HCT116 (cell line): ENCODE measurements around the gene ZNF322. TPM values are rescaled to one million over a fixed set of nuclear protein-coding genes. Genes with fewer than 3 reads are reported as not detected.

Source experiments
- ATAC-seq: fragments of 200-7000 bp; cut with Tn5 transposase; 2 replicates; pipeline ENCODE4 v1.9.1; 2020; ENCODE audit warnings: mild to moderate bottlenecking, moderate library complexity
- BruUV-seq: library from RNA; stranded (reverse); fragments of 400-500 nt; replicated peaks from 2 replicates; lab custom pipeline; 2021; lab: Mats Ljungman, UMichigan
- CTCF ChIA-PET: fragments of 300-600 bp; sonication (Branson Sonifier 250); formaldehyde crosslinking; loops from one replicate; lab custom pipeline; 2021; ENCODE audit warnings: antibody characterized with exemption; lab: Charles Lee
- POLR2A ChIA-PET: fragments of 300-600, 350-600 bp; sonication (Branson Sonifier 250); formaldehyde crosslinking; loops from one replicate; lab custom pipeline; 2021; ENCODE audit warnings: antibody characterized with exemption; lab: Charles Lee
- RAD21 ChIA-PET, 2 experiments: fragments of 300-600 bp; sonication (Branson Sonifier 250); formaldehyde crosslinking; loops; one replicate each; lab custom pipeline; 2023; ENCODE audit warnings: low total read pairs in 2 of 2; ENCODE audit not compliant: uncharacterized antibody in 2 of 2, unreplicated experiment in 2 of 2, low non-redundant PET in 1 of 2; lab: Charles Lee
- DNase-seq: peaks from one replicate; pipeline ENCODE4 v3.0.0-alpha.2; 2010; ENCODE audit warnings: low read depth, low spot score
- H2AFZ ChIP-seq: fragments of 200-600 bp; shearing (Covaris generic), sonication (generic); 2 replicates; pipeline ENCODE4 v1.6.1; 2017; ENCODE audit warnings: low read depth, mixed run types, mixed read lengths, antibody characterized with exemption, low read length; ENCODE audit not compliant: poor library complexity, severe bottlenecking
- H3K27ac ChIP-seq: 2 replicates; pipeline ENCODE4 v1.5.1; 2012; ENCODE audit warnings: low read depth, low read length
- H3K27me3 ChIP-seq: fragments of 200-600 bp; sonication (generic); 2 replicates; pipeline ENCODE4 v1.6.1; 2016; ENCODE audit warnings: mixed run types, low read length, mixed read lengths; ENCODE audit not compliant: insufficient read depth
- H3K36me3 ChIP-seq, 2 experiments: fragments of 200-500 bp in 1 of 2; fragments of 200-600 bp in 1 of 2; sonication (Bioruptor generic) in 1 of 2; sonication (generic) in 1 of 2; 2 replicates each; pipeline versions ENCODE4 v1.5.1 to v1.6.1; 2014 to 2016; ENCODE audit warnings: low read length in 2 of 2, inconsistent platforms in 1 of 2, mixed read lengths in 1 of 2, mixed run types in 1 of 2; ENCODE audit not compliant: insufficient read depth in 2 of 2, control insufficient read depth in 1 of 2
- H3K4me1 ChIP-seq, 2 experiments: fragments of 200-600 bp in 1 of 2; sonication (generic) in 1 of 2; 2 replicates each; pipeline versions ENCODE4 v1.5.1 to v1.6.1; 2012 to 2017; ENCODE audit warnings: low read length in 2 of 2, inconsistent platforms in 1 of 2, mild to moderate bottlenecking in 1 of 2, mixed read lengths in 1 of 2, mixed run types in 1 of 2, moderate library complexity in 1 of 2; ENCODE audit not compliant: insufficient read depth in 2 of 2, control insufficient read depth in 1 of 2
- H3K4me2 ChIP-seq: fragments of 200-600 bp; sonication (generic); 2 replicates; pipeline ENCODE4 v1.6.1; 2017; ENCODE audit warnings: mixed run types, low read length, mixed read lengths
- H3K4me3 ChIP-seq, 2 experiments: fragments of 200-600 bp in 1 of 2; sonication (generic) in 1 of 2; replicated peaks in 1 of 2; 2 replicates each; pipeline ENCODE4 v1.5.1; 2011 to 2016; ENCODE audit warnings: low read length in 2 of 2, control low read depth in 1 of 2, low read depth in 1 of 2, mild to moderate bottlenecking in 1 of 2, mixed read lengths in 1 of 2, mixed run types in 1 of 2
- H3K79me2 ChIP-seq: fragments of 200-600 bp; sonication (generic); 2 replicates; pipeline ENCODE4 v1.6.1; 2017; ENCODE audit warnings: mild to moderate bottlenecking, mixed run types, low read length, moderate library complexity, mixed read lengths; ENCODE audit not compliant: insufficient read depth
- H3K9ac ChIP-seq: fragments of 200-600 bp; sonication (generic); 2 replicates; pipeline ENCODE4 v1.6.1; 2016; ENCODE audit warnings: low read length, mixed read lengths
- H3K9me2 ChIP-seq: fragments of 200-600 bp; sonication (generic), shearing (Covaris generic); 2 replicates; pipeline ENCODE4 v1.6.1; 2017; ENCODE audit warnings: mixed run types, mild to moderate bottlenecking, moderate library complexity; ENCODE audit not compliant: insufficient read depth
- H3K9me3 ChIP-seq, 2 experiments: fragments of 200-500 bp in 1 of 2; fragments of 200-600 bp in 1 of 2; sonication (Bioruptor generic) in 1 of 2; sonication (generic) in 1 of 2; 2 replicates each; pipeline ENCODE4 v1.6.1; 2014 to 2017; ENCODE audit warnings: low read length in 2 of 2, mixed read lengths in 2 of 2, inconsistent platforms in 1 of 2, low read depth in 1 of 2, mild to moderate bottlenecking in 1 of 2, mixed run types in 1 of 2, moderate library complexity in 1 of 2; ENCODE audit not compliant: control insufficient read depth in 1 of 2, insufficient read depth in 1 of 2
- H4K20me1 ChIP-seq: fragments of 200-600 bp; sonication (generic), shearing (Covaris generic); 2 replicates; pipeline ENCODE4 v1.6.1; 2017; ENCODE audit warnings: mixed run types, mild to moderate bottlenecking, moderate library complexity; ENCODE audit not compliant: insufficient read depth
- CBX3 ChIP-seq: IDR thresholded peaks from 2 replicates; pipeline ENCODE4 v1.6.1; 2012; ENCODE audit warnings: low read depth
- CEBPB ChIP-seq: IDR thresholded peaks from 2 replicates; pipeline ENCODE4 v1.6.1; 2012; ENCODE audit warnings: low read depth
- CTCF ChIP-seq, 3 experiments: fragments of 200-600 bp in 1 of 3; sonication (generic) in 1 of 3; IDR thresholded peaks in 2 of 3; conservative IDR thresholded peaks in 1 of 3; 2 replicates each; pipeline ENCODE4 v1.5.1; 2012 to 2017; ENCODE audit warnings: low read depth in 2 of 3, low read length in 2 of 3, antibody characterized with exemption in 1 of 3, borderline replicate concordance in 1 of 3, control low read depth in 1 of 3, mild to moderate bottlenecking in 1 of 3, mixed read lengths in 1 of 3, mixed run types in 1 of 3, moderate library complexity in 1 of 3; ENCODE audit not compliant: insufficient read depth in 1 of 3
- EGR1 ChIP-seq: IDR thresholded peaks from 2 replicates; pipeline ENCODE4 v1.6.1; 2012; ENCODE audit warnings: low read depth
- EZH2 ChIP-seq: fragments of 200-600 bp; sonication (generic); IDR thresholded peaks from 2 replicates; pipeline ENCODE4 v1.6.1; 2017; ENCODE audit warnings: antibody characterized with exemption, mixed run types
- FOSL1 ChIP-seq: IDR thresholded peaks from 2 replicates; pipeline ENCODE4 v1.6.1; 2012; ENCODE audit warnings: low read depth
- JUND ChIP-seq: IDR thresholded peaks from 2 replicates; pipeline ENCODE4 v1.6.1; 2012
- MAX ChIP-seq: IDR thresholded peaks from 2 replicates; pipeline ENCODE4 v1.6.1; 2012
- POLR2A ChIP-seq: IDR thresholded peaks from 2 replicates; pipeline ENCODE4 v1.7.0; 2011; ENCODE audit warnings: borderline replicate concordance; ENCODE audit not compliant: insufficient read depth, insufficient read length; ENCODE audit errors: extremely low read depth
- POLR2AphosphoS5 ChIP-seq: IDR thresholded peaks from 2 replicates; pipeline ENCODE4 v1.6.1; 2011; ENCODE audit warnings: mild to moderate bottlenecking, low read depth, low read length, moderate library complexity
- RAD21 ChIP-seq: IDR thresholded peaks from 2 replicates; pipeline ENCODE4 v1.6.1; 2012; ENCODE audit warnings: low read depth, mild to moderate bottlenecking
- SIN3A ChIP-seq: IDR thresholded peaks from 2 replicates; pipeline ENCODE4 v1.6.1; 2012; ENCODE audit warnings: low read depth
- SP1 ChIP-seq: IDR thresholded peaks from 2 replicates; pipeline ENCODE4 v1.6.1; 2012; ENCODE audit warnings: low read depth
- SRF ChIP-seq: IDR thresholded peaks from 2 replicates; pipeline ENCODE4 v1.6.1; 2012; ENCODE audit warnings: low read depth
- TCF7L2 ChIP-seq: IDR thresholded peaks from 2 replicates; pipeline ENCODE4 v1.7.0; 2011; ENCODE audit warnings: borderline replicate concordance, inconsistent platforms; ENCODE audit not compliant: insufficient read depth, insufficient read length; ENCODE audit errors: extremely low read depth
- YY1 ChIP-seq: IDR thresholded peaks from 2 replicates; pipeline ENCODE4 v1.6.1; 2011; ENCODE audit warnings: low read length, low read depth, moderate library complexity, mild to moderate bottlenecking; ENCODE audit not compliant: insufficient replicate concordance; ENCODE audit errors: extremely low read depth
- ZBTB33 ChIP-seq: IDR thresholded peaks from 2 replicates; pipeline ENCODE4 v1.6.1; 2011; ENCODE audit warnings: mild to moderate bottlenecking, low read length, moderate library complexity; ENCODE audit not compliant: insufficient replicate concordance; ENCODE audit errors: extremely low read depth
- intact Hi-C: fragments of 100-400 bp; cut with micrococcal nuclease; formaldehyde crosslinking; loops from 2 replicates; pipeline ENCODE4 v1.10.0; 2022
- total RNA-seq: library from RNA; stranded (reverse); gene quantifications from one replicate; pipeline ENCODE4 v1.2.1, GENCODE V29; 2021; ENCODE audit not compliant: unreplicated experiment

Gene ZNF322
- total RNA-seq, 1 experiment from 2014 or later: 22.9 TPM

GRCh38 chr6:26653007-26653406 lies 6.5 kb downstream of the ZNF322 start:
- Histone ChIP-seq H3K9me2 (no peaks in the 10 kb centered on the region), H4K20me1 (no peaks in the 10 kb centered on the region), H3K9me3 (peaks cover 0 to 6% of the 10 kb centered on the region in 2 experiments; a peak in 1 of 4 replicates), H3K27me3 (no peaks in the 10 kb centered on the region), H3K4me1 (peaks cover 0 to under 1% of the 10 kb centered on the region in 2 experiments; a peak in 3 of 4 replicates), H3K4me3 (no peak overlapping the region), H3K27ac (no peak overlapping the region), H2AFZ (no peak overlapping the region), H3K79me2 (peaks cover 69% of the 10 kb centered on the region), H3K9ac (no peak overlapping the region), H3K36me3 (peaks cover 20 to 32% of the 10 kb centered on the region in 2 experiments; a peak in 3 of 4 replicates), H3K4me2 (no peak overlapping the region)
- intact Hi-C loops: no loop called here
- ATAC-seq: no peak
- DNase-seq: no peak
- POLR2A ChIA-PET: no interaction called here
- no TSS peak for BruUV-seq
- TF ChIP-seq FOSL1: no peak
- no peak for TF ChIP-seq CBX3
- no peak for TF ChIP-seq CEBPB
- TF ChIP-seq TCF7L2: no peak
- TF ChIP-seq POLR2AphosphoS5: no peak
- RAD21 ChIA-PET: no interaction called here
- CTCF ChIA-PET: no interaction called here

DNA sequence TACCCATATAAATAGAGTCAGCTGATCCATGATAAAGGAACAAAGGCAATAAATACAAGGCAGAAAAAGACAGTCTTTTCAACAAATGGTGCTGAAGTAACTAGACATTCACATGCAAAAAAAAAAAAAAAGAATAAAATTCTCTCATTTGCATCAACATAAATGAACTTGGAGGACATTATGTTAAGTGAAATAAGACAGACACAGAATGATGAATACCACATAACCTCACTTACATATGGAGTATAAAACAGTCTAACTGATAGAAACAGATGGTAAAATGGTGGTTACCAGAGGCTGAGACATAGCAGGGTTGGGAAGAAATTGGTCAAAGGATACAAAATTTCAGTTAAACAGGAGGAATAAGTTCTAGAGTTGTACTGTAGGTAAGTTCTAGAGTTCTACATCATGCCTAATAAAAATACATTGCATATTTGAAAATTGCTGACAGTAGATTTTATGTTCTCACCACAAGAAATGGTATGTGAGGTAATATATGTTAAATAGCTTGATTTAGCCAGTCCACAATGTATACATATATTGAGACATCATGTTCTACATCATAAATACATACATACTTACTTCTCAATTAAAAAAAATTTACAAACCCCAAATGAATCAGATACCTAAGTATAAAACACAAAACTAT lies 8.3 kb downstream of the ZNF322 start:
- no peak for DNase-seq
- Histone ChIP-seq H3K4me3 (no peak overlapping the region), H3K9me3 (peaks cover 0 to 16% of the 10 kb centered on the region in 2 experiments; a peak in 1 of 4 replicates), H2AFZ (no peak overlapping the region), H3K9me2 (no peaks in the 10 kb centered on the region), H3K9ac (no peak overlapping the region), H4K20me1 (no peaks in the 10 kb centered on the region), H3K79me2 (peaks cover 72% of the 10 kb centered on the region), H3K27ac (no peak overlapping the region), H3K4me2 (no peak overlapping the region), H3K4me1 (no peaks in the 10 kb centered on the region), H3K27me3 (no peaks in the 10 kb centered on the region), H3K36me3 (peaks cover 19 to 20% of the 10 kb centered on the region in 2 experiments; a peak in 3 of 4 replicates)
- BruUV-seq: no TSS peak
- RAD21 ChIA-PET: no interaction called here
- POLR2A ChIA-PET: no interaction called here
- ATAC-seq: no peak
- CTCF ChIA-PET: no interaction called here
- intact Hi-C loops: no loop called here
- TF ChIP-seq ZBTB33 (no peak), MAX (no peak), CEBPB (no peak), SP1 (no peak), EGR1 (no peak), FOSL1 (no peak), YY1 (no peak), SIN3A (no peak), RAD21 (no peak), JUND (no peak), SRF (no peak), POLR2A (no peak), EZH2 (no peak), CTCF (IDR thresholded peaks at IDR 0.05 in 2 of 3, conservative IDR thresholded peaks at IDR 0.05 in 1 of 3; ENCODE audit: borderline replicate concordance in 1 of 3, insufficient read depth in 1 of 3, low read depth in 2 of 3, low read length in 2 of 3) (no peak)
